ES-I3 (cell line): ENCODE data around the gene SLC10A1.
"Not testable (repeated sequence)": the region's sequence is repeated elsewhere in the genome, so short reads cannot be mapped to it uniquely, and the experiment has no call there.

Experiments
- H3K36me3 ChIP-seq: 2 replicates; pipeline ENCODE4 v1.6.1; 2013; ENCODE audit warnings: mild to moderate bottlenecking, low read length, control low read depth, moderate library complexity; ENCODE audit not compliant: insufficient read depth
- H3K4me1 ChIP-seq: 2 replicates; pipeline ENCODE4 v1.6.1; 2013; ENCODE audit warnings: mild to moderate bottlenecking, control low read depth, low read length; ENCODE audit not compliant: insufficient read depth
- H3K9ac ChIP-seq: 2 replicates; pipeline ENCODE4 v1.6.1; 2013; ENCODE audit warnings: low read depth, mild to moderate bottlenecking, low read length, moderate library complexity
- H3K9me3 ChIP-seq: 2 replicates; pipeline ENCODE4 v1.6.1; 2013; ENCODE audit warnings: mild to moderate bottlenecking, low read length, moderate library complexity; ENCODE audit not compliant: control insufficient read depth, insufficient read depth

SLC10A1 gene

DNA sequence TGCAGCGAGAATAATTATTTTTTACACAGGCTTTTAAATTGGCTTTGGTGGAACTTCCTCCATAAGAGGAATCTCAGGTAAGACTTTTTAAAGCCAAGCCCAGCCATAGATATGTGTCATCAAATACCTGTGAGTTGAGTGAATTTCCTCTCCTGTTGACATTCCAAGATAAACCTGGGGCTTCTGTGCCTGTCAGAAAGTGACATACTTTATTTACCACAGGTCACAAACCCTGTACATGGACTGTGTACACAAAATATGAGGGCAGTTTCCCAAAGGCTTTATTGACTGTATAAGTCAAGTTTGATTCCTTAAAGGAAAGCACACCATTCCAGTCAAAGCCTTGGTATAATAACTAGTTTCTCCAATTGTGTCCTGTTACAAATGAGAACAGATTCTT lies 56.0 kb downstream of the SLC10A1 start:
- Histone ChIP-seq H3K9me3 (peaks cover 20% of the 10 kb centered on the region; the same call in 1 of the 2 replicates), H3K36me3 (no peaks in the 10 kb centered on the region), H3K9ac (no peak overlapping the region), H3K4me1 (no peaks in the 10 kb centered on the region)

DNA sequence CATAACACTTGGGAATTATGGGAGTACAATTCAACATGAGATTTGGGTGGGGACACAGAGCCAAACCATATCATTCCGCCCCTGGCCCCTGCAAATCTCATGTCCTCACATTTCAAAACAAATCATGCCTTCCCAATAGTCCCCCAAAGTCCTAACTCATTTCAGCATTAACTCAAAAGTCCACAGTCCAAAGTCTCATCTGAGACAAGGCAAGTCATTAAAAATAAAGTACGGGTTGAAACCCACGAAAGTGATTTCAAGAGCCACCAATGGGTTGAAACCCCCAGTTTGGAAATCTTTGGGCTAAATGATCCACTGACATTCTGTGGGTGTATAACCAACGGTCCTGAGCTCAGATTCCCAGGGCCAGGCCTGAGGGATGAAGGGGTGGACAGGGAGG lies 60.6 kb downstream of the SLC10A1 start:
- not testable (repeated sequence) for H3K4me1 ChIP-seq, H3K9me3 ChIP-seq, H3K9ac ChIP-seq, H3K36me3 ChIP-seq

DNA sequence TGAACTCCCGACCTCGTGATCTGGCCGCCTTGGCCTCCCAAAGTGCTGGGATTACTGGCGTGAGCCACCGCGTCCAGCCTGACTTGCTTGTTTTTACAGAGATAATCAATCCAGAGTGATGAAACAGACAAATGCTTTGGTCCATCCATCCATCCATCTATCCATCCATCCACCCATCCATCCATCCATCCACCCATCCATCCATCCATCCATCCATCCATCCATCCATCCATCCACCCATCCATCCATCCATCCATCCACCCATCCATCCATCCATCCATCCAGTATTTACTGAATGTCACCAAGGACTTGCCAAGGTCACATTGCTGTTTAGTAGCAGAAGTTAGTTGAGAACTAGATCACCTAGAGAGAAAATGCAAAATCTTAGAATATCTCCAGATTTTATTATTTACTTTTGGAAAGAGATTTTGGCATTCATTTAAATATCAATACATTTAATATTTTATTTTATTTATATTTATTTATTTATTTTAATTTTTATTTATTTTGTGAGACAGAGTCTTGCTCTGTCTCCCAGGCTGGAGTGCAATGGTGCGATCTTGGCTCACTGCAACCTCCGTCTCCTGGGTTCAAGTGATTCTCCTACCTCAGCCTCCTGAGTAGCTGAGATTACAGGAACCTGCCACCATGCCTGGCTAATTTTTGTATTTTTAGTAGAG lies 65.0 kb downstream of the SLC10A1 start:
- not testable (repeated sequence) for H3K36me3 ChIP-seq, H3K9me3 ChIP-seq, H3K9ac ChIP-seq, H3K4me1 ChIP-seq

DNA sequence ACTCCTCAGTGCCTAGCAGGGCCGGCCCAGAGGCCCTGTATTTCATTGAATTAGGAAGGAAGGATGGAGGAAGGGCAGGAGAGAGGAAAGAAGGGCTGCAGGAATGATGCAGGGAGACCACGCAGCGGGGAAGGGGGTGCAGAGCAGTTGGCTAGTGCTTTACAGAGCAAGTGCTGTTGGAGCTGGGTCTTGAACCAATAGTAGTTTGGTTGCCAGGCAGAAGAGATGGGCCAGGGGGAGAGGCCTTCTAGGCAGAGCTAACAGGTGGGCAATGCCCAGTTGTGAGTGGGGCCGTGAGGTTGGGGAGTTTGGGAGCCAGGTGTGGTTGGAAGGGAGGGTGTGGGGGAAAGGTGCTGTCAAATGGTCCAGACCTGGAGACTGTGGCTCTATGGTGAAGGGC lies 69.2 kb downstream of the SLC10A1 start:
- Histone ChIP-seq H3K4me1 (no peaks in the 10 kb centered on the region), H3K9me3 (no peaks in the 10 kb centered on the region)

DNA sequence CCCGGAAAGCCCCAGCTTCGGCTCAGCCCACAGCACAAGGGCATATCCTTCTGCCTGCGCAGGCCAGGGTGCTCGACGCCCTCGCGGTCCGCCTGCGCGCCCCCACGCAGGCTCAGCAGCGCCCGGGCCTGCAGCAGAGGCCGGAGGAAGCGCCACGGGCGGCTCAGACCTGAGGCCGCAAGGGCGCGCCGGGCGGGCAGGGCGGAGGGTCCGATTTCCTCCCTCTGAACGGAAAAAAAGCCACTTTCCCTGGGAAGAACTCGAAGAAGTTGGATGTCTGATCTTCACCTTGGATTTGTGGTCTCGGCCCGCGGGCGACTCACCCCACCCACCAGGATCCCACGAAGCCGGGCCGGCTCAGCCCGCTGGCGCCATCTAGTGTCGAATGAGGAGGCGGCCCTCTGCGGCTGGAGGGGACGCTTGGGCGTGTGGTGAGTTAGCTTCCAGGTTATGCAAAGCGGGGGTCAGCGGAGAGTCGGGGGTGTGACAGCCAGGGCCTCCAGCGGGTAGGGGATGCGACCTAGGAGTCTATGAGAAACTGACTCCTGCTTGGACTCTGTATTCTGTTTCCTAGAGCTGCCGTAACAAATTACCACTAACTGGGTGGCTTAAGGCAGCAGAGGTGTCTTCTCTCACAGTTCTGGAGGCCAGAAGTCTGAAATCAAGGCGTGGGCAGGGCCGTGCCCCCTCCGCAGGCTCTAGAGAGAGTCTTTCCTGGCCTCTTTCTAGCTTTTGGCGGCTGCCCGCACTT lies 70.1 kb downstream of the SLC10A1 start:
- Histone ChIP-seq H3K36me3 (no peaks in the 10 kb centered on the region), H3K9me3 (no peaks in the 10 kb centered on the region), H3K9ac (peak overlapping the region; percentile 59), H3K4me1 (no peaks in the 10 kb centered on the region)

More for the DNA sequence above, 69.2 kb downstream of the SLC10A1 start:
- no peak overlapping the region for H3K9ac ChIP-seq
- H3K36me3 ChIP-seq: no peaks in the 10 kb centered on the region
